Right lung (tissue), 5 donors: ENCODE data around the gene PKHD1. TPM values are rescaled to one million over a fixed set of nuclear protein-coding genes. Genes with fewer than 3 reads are reported as not detected.

Experiments
- DNase-seq, 2 donors: peaks; one replicate each; pipeline ENCODE4 v3.0.0-alpha.2; 2013
- polyA plus RNA-seq, 5 donors: library from polyadenylated mRNA; unstranded; fragments of 120-200 nt; gene quantifications; one replicate each; pipeline versions ENCODE4 v1.2.1 to v1.2.3, GENCODE V29; 2013; ENCODE audit warnings: inconsistent platforms in 1 of 5, low replicate concordance in 1 of 5; ENCODE audit not compliant: insufficient read length in 5 of 5, insufficient read depth in 1 of 5

The PKHD1 gene
- polyA plus RNA-seq, 5 donors, result 3.2 to 7.6 (median 6.4) TPM

DNA sequence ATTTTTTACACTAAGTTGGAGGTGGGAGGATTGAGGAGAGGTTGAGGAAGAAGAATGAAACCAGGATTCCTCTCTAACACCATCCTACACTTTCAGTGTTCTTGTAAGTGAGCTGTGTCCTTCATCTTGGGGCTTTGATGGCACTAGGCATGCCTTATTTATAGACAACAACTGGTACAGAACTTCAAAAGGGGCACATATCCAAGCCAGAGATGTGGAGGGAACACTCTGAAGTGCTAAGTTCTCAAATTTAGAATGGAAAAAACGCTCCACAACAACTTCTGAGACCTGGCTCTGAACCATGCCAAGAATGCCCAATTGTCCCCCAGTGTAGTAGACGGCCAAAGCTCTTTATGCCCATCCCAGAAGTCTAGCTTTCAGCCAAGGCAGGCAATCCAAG is 16.2 kb upstream of the PKHD1 start:
- no peak for DNase-seq

DNA sequence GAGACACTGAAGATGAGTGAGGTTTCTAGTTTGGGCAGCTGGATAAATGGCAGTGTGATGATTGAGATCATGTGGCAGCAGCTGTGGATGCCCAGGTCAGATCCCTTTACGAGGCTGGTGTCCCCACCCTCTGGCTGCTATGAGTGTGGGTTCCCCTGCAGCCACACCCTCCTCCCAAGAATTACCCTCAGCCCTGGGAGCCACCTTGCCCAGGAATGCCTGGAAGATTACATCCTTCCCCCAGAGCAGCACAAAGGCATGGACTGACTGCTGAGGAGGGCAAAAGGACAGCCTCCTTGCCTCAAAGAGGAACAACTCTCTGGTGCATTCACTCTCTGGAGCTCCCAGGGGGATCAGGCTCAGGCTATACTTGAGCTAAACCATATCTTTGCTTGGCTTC is 15.0 kb upstream of the PKHD1 start:
- DNase-seq, result no peak

DNA sequence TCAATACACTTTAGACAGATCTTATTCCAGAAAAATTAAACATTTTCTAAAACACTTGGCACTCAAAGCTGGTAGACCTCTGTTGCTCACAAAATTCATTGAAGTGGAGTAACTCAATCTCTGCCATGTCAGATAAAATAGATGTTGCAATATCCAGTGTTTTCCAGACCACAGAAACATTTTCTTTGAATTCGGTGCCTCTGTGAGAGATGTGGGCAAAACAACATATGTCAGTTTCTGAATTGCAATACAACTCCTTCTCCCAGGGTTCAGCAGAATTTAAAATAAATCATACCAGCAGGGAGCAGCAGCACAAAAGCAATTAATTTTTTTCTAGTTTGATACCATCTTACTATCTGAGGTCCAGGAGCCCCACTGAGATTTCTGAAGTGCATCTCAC is 11.3 kb upstream of the PKHD1 start:
- DNase-seq, result no peak

DNA sequence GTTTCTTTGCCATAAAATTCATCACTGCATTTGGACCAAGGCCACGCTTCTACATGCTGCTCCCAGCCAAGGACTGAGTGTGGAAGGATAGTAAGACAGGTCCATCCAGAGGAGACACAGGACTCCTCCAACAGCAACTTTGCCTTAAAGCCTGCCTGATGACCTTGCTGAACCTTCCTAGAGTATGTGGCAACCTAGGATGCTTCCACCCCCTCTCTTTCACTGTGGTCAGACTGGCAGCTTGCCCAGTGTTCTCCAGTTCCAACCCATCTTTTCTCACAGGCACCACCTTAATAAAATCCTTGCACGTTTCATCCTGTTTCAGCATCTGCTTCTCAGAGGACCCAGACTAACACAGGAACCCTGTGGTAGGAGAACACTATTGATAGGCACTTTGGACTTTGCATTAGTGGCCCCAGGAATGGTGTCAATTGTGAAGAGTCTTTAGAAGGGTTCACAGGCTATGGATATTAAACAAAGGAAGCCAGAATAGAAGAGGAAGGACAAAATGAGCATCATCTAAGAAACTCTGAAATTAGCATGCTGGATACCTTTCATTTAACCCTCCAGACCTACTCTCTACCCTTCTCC is 2.4 kb upstream of the PKHD1 start:
- no peak for DNase-seq

DNA sequence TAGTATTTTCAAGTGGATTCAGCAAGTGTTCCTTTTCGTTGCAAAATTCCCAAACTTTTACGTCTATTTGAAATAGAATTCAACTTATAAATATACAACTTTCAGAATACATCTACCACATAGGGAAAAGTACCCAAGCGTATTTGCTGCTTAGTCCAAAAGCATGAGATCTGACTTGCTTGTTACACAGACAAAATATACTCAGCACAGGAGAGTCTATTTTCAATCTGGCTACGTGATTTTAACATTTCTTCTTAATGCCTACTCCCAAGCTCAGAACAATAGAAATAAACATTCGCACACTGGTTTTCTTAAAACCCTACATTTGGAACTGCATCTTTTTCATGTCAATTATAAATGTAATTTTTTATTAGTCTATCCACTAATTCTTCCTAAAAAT is 672 bp downstream of the PKHD1 start:
- DNase-seq, result peak in 1 of 2 donors; percentile 12

DNA sequence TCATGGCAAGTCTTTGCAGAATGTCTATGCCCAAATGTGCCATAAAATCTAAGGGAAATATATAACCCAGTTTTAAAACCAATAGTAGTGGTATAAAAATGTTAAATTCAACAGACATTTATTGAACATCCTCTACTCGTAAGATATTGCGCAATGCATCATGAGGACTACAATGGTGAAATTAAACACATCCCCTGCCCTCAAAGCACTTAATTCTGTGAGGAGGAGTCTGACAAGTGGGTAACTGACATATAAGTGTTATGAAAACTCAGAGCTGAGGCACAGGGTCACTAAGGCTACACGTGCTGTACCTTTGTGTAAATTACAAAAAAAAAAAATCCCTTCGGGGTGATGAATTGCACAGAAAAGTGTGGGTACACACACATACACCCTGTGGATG is 6.2 kb downstream of the PKHD1 start:
- DNase-seq, result no peak

DNA sequence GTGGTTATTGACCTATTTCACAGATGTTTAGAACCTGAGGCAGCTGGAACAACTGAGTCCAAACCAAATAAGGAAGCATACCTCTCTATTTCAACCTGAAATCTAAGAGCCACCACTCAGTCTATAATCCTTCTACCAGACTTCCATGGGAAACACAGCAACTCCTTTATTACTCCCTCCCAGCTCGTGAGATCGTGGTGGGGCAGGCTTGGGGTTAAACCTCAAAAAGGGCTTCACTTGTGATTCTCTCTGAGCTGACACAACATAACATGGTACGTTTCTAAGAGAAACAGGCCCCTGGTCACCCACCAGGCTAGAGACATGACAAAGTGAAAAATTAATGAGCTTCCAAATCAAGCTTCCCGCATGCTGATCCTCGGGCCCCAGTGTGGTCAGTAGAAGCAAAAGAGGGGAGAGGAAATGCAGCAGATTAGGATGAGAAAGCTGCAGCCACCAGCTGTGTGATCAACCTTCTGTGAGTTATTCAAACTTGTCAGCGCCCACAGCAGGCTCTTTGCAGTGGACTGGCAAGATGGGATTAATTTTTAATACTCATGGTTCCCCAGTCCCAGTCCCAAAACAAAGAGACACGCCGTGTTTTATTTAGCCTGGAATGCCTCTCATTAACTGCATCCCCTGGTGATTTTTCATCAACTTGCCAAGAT is 9.3 kb downstream of the PKHD1 start:
- DNase-seq, result no peak

DNA sequence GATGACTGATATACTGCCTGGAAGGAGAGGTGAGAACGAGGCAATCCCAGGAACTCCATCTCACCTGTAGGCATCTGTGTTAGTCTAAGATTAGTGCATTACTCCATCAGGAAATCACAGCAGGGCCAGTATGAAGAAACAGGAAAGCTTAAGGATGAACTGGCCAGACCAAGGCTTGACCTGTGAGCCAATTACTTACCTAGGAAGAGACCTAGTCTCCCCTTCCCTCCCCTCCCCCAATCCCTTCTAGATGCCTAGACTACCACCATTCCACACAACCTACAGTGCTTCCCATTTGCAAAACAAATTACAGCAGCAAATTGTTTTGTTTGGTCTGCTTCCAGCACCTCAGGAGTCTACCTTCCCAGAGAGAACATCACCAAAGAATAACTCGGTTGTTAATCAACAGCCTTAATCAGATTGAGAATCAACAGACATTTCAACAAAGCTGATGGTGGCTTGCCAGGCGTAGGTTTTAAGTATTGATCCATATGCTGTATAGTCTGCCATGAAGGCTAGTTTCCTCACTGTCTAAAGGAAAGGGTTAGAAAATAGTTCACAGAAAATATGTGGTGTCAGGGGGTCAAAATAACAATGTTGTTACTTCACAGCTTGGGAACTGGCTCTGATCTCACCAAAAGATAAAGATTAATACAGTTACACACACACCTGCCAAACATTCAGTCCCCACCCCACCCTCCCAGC is 10.1 kb downstream of the PKHD1 start:
- DNase-seq, result no peak

DNA sequence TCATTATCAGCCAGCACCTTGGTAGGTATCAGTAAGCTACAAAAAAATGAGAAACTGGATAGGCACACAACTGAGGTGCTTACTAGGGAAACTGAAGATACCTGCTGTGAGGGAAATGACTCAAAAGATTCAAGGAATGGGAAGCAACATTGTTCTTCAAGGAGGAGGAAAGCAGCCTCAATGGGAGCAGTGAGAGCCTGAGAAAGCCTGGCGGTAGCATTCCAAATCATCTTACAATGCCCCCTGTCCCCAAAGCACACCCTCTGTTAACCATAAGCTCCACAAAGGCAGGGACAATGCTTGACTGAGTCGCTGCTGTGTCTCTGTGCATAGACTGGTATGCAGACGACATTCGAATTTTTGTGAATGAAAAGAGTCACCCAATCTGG is 10.6 kb downstream of the PKHD1 start:
- no peak for DNase-seq

DNA sequence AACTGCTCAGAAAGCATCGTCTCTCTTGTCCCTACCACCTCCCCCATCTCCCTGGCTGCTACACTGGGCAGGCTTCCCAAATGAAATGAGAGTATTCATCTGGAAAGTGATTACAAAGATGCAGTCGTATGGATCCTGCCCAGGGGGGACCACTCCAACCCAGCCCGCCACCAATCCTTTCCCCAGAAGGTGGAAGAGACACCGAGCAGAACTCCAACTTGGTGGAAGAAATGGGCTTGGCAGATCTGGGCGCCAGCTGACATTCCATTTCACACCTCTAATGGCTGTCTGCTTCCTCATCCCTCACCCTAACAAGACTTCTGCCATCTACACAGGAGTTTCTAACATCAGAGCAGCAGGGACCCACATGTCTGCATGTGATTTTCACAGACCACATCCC is 12.7 kb downstream of the PKHD1 start:
- DNase-seq, result no peak

DNA sequence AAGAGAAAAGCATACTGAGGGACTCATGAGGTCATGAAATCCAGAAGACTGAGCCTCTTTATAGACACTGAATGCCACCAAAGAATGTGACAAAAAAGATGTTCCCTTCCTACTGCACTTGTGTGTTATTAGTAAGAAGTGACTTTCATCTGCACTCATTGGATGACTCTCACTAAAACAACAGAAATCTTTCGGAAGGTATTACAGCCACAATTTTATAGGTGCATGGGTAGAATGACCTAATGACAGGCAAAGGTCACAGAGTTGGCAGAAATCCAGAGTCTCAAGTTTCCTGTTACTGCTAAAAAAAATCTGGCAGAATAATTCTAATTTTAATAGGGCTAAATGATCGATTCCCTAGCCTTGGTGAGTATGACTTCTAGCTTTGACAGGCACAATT is 13.3 kb downstream of the PKHD1 start:
- no peak for DNase-seq

DNA sequence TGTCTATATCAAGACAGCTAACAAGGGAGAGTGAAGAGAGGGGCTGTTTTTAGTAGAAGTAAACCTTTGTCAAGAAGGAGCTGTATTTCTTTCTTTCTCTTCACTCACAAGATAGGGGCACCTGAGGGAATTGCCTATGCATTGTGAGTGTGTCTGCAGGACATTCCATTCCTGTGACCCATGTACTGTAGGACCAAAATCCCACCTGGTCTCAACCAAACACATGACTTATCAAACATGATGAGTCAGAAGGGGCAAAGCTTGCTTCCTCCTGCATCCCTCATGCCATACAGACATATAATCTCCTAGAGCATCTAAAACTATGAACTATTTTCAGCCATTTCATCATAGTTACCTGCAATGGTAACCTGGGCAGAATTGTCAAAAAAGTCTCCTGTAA is 21.8 kb downstream of the PKHD1 start:
- no peak for DNase-seq

DNA sequence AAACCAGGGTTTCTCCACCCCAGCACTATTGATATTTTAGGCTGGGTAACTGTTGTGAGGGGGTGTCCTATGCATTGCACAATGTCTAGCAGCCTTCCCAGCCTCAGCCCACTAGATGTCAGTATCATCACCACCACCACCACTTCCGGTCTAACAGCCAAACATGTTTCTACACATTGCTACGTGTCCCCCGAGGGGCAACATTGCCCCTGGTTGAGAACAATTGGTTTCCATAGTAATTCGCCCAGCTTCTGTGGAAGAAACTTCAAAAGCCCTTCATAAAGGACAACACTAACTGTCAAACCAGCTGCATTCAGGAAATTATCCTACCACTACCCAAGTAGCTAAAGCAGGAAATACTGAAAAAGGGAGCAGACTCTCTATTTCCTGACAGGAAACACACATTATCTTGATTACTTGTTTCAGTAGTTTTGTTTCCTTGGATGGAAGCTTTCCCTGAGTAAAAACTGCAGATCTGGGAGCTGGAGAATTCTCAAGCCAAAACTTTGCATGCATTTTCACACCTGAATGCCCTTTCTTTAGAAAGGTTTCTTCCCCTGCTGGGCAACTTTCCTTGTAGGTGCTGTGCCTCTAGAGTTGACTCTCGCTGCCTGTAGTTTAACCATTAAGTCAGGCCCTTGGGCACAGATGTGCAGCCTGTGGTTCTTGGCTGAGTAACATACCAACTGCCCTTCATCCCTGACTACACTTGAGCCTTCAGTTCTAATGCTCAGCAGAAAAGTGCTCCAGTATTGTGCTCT is 23.6 kb downstream of the PKHD1 start:
- DNase-seq, result peak; percentile 10 to 31

DNA sequence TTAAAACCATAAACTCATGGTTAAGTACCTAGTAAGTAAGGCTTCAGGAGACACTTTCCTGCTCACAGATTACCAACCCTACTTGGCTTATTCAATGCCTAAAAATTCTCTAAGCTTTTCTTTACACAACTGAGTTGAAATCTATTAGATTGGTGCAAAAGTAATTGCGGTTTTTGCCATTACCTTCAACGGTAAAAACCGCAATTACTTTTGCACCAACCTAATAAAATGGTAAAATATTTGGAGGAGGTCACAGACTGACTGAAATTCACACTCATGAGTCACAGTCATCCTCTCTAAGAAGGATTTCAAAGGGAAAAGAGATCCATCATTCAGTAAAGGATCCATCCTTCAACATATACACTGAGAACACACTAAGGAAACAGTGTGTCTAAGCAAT is 25.9 kb downstream of the PKHD1 start:
- DNase-seq, result no peak

DNA sequence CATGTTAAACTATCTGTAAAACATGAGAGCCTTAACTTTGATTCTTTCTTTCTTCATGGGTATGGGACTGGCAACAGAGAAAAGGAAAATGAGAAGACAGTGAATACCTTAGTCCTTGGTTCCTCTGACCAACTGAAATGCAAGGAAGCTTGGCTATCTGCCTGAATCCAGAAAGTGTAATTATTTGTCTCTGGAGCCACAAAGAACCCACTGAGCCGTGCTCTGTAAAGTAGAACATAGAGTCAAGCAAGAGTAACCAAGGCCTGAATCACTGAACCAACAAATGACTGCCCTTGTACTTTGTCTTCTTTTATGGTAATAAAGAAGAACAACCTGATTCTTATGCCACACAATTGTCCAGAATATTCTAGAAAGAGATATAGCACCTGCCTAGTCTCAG is 27.6 kb downstream of the PKHD1 start:
- DNase-seq, result no peak

DNA sequence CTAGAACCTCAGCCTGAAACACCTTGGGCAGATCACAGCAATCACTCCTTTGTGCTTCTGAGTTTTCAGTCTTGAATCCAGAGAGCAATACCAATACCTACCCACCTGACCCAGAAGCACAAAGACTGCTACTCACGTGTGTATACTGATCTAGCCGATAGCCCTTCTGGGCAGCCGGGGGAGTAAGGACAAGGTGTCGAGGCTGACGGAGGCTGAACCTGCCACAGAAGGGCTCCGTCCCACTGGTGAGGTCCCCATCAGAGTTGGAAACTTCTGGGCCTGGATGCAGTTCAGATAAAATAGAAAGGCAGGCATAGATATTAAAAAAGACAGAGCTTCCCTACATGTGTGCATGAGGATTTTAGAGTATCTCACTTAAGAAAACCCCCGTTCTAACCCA is 32.0 kb downstream of the PKHD1 start:
- DNase-seq, result no peak

DNA sequence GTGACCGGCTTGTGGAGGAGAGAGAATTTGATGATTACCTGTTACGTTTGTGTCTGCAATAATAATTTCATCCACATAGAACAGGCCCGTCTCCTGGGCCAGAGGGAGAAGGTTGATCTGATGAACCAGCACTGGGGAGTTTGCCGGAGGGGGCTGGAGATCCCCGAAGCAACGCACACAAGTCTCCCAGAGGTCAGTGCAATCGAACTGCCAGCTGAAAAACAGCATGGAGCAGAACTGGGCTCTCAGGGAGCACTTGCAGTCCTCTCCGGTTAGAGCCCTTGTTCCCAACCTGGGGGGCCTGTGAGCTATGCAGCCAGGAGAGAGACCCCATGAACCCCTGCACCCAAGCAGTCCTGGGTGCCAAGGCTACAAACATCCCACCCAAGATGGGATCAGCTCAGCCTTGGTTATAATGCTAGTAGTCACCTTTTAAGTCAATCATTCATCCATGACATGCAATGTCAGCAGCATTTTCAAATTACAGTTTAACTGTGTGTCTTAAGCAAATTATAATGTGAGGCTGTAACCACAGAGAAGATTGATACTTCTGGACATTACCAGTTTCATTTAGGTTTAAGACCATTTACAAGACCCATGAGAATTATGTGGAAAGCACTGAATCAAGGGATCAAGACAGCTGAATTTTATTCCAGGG is 34.2 kb downstream of the PKHD1 start:
- DNase-seq, result no peak

DNA sequence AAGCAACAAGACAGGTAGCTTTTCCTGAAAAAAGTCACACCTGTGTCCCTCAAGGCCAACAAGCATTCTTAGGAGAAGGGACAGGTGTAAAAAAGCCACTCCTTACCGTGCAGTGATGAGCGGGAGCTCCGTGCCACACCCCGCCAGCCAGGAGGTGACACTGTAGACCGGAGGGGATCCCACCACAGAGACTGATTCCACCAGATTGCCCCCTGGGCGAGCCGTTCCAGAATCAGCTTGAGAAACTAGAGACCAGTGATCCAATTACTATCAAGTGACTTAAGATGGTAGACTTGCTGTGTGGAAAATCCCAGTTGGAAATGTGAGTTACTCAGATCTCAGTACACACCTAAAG is 37.4 kb downstream of the PKHD1 start:
- no peak for DNase-seq

DNA sequence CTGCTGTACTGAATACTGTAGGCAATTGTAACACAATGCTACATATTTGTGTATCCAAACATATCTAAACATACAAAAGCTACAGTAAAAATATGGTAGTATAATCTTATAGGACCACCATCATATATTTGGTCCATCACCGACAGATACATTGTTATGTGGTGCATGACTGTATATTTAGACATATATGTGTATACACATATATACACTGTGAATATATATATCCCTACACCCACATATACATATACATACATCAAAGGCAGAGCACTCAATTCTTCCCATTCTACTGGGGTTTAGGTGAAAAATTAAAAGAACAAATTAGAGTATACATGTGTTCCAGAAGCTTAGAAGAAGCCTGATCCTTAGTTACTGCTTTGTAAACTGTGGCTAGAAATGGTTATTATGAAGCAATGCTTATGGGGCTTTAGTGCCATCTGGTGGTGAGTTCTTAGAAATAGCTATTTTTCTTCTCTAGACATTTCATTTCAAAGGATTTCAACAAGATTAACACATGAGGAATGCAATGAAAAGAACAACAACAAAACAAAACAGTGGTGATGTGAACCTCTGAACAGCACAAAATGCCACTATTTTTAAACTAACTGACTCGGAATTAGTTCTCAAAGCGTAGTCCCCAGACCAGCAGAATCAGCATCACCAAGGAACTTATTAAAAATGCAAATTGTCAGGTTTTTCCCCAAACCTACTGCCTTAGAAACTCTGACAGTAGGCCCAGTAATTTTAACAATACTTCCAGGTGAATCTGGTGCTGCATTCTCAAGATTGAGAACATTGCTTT is 38.0 kb downstream of the PKHD1 start:
- DNase-seq, result peak; percentile 5 to 12

DNA sequence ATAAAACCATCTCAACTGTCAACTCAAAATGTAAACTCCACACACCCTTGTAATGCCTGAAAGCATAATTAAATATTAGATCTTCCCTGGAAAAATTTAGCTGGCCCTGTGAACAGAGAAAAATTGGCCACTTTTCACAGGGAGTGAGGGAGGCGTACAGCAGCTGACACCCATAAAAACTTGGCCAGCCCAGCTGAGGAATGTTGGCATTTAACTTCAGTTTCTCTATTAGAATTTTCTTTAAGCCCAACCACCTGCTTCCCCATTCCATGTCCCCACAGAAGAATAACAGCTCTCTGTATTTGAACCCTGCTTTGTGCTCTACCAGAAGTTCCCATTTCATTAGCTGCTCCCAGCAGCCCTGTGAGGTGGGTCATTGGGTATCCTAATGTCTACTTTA is 41.0 kb downstream of the PKHD1 start:
- no peak for DNase-seq

DNA sequence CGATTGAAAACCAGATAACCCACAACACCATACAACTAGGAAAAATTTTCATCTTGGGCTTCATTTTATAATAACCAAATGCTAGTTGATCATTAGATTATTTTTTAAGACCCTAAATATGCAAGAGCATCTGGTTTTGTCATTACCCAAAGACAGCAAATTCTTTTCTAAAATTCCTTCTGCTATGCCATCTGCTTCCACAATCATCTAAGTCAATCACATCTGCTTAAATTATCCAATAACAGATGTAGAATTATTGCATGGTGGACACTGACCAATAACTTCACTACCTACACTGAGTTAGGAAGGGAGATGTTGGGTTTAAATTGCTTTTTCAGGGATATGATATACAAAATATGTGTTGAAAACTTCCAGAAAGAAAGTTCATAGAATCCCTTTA is 41.9 kb downstream of the PKHD1 start:
- no peak for DNase-seq

DNA sequence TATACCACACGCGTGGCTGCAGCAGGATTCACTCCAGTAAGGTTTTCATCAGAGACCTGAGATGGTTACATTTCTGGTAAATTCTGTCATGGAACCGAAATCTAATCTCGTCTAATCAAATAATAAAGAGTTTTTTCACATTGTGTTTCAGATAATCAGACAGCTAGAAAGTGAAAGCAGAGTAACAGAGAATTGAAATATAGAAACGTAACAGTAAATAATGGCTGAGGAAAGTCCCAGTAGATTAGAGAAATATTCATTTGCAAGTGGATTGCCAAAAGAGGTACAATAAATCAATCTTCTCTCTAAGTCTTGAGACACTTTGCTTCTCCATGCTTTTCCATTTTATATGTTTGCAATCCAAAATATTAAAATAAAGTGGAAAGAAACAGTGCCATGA is 42.4 kb downstream of the PKHD1 start:
- no peak for DNase-seq
